Kasumi-1 (cell line): ENCODE results near the gene SCARB1.
"Not testable (repeated sequence)": the region's sequence is repeated elsewhere in the genome, so short reads cannot be mapped to it uniquely, and the experiment has no call there.

Source experiments
- DNase-seq, 2 experiments: peaks; one replicate each; lab custom pipeline; 2025; lab: John Stamatoyannopoulos, UW

Gene SCARB1

DNA sequence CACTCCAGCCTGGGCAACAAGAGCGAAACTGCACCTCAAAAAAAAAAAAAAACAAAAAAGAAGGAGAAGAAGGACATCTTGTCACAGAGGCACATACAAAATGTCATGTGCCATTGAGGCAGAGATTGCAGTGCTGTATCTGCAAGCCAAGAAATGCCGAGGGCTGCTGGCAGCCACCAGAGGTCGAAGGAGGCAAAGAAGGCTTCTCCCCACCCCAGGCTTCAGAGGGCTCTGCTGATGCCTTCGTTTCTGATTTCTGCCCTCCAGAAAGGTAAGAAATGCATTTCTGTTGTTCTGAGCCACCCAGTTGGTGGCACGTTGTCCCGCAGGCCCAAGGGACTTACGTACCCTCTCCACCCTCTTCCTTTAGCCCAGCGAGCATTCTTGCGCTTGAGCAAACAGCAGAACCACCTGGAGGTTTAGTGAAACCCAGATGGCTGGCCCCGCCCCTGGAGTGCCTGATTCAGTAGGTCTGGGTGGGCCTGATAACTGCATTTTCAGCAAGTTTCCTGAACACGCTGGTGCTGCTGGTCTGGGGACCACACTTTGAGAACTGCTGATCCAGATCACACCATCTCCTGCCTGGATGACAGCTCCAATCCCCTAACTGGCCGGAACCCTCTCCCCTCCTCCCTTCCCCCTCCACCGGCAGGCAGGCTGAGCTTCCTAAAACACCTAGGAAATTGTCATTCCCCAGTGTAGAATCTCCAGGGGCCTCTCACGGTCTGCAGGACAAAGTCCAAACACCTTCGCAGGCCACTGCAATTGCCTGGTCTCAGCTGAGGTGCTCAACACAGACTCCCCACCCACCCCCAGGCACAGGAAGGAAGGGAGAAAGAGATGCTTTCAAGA is 21.1 kb upstream of the SCARB1 start:
- DNase-seq, result no peak

DNA sequence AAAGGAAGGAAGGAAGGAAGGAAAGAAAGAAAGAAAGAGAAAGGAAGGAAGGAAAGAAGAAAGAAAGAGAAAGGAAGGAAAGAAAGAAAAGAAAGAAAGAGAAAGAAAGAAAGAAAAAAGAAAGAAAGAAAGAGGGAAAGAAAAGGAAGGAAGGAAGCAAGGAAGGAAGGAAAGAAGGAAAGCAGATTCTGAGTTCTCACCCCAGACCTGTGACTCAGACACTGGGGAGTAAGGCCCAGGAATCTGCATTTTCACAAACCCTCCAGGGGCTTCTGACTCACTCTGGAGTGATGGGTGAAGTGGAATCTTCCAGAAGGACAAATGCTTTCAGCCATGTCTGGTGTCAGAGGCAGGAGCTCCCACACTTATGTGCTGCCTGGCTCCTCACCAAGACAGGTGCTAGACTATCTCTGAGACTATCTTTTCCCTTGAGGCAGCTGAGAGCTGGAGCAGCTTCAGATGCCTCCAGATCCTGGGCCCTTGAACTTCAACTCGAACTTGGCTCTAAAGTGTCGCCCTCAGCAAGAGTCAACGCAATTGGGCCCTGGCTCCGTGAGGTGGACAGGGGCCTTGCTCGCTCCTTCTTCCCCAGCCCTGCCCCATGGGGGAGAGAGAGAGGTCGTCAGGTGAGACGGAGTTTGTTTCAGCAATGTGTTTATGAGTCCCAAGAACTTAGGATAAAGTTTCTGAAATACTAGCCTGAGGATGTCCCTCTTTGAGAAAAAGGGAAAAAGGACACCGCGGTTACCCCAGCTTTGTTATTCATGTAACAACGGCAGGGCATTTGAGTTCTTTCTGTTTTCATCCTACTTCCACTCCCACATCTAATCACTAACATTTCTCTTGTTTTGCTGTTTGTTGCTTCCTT is 19.8 kb upstream of the SCARB1 start:
- DNase-seq, result no peak

DNA sequence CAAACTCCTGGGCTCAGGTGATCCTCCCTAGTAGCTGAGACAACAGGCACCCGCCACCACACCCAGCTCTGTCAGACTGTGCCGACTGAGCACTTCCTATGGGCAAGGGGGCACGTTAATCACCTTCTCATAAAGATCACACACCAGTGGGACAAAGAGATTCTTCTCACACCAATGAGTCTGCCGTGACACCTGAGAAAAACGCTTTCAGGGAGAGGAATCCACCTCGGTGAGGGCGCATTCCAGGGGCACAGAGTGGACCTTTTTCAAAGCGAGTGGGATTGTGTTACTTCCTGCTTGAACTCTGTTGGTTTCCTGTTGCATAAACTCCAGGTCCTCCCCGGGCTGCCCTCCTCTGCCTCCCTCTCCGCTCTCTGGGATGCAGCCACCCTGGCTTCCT is 17.5 kb upstream of the SCARB1 start:
- peak; percentile 40 to 53 for DNase-seq

DNA sequence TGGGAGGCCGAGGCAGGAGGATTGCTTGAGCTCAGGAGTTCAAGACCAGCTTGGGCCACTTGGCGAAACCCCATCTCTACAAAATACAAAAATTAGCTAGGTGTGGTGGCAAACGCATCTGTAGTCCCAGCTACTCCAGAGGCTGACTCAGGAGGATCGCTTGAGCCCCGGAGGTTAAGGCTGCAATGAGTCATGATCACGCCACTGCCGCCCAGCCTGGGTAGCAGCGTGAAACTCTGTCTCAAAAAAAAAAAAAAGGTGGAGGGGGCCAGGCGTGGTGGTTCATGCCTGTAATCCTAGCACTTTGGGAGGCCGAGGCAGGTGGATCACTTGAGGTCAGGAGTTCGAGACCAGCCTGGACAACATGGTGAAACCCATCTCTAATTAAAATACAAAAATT is 16.7 kb upstream of the SCARB1 start:
- not testable (repeated sequence) for DNase-seq

DNA sequence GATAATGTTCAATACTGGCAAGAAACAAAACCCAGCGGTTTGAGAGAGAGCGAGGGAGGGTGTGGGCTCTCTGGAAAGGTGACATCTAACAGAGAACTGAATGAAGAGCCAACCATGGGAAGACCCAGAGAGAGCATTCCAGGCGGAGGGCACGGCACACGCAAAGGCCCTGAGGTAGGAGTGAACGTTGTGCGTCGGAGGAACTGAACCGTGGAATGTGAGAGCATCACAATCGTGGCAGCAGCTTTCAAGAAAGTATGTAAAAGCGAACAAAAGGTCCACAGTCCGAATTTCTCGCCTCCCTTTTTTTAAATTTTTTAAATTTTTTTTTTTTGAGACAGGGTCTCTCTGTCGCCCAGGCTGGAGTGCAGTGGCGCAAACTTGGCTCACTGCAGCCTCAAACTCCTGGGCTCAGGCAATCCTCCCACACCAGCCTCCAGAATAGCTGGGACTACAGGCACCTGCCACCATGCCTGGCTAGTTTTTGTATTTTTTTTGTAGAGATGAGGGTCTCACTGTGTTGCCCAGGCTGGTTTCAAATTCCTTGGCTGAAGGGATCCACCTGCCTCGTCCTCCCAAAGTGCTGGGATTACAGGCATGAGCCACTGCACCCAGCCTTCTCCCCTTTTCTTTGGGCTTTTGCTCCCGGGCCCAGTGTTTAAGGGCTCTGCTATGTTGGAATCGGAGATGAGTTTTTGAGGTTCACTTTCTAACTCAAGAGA is 15.3 kb upstream of the SCARB1 start:
- DNase-seq, result no peak

DNA sequence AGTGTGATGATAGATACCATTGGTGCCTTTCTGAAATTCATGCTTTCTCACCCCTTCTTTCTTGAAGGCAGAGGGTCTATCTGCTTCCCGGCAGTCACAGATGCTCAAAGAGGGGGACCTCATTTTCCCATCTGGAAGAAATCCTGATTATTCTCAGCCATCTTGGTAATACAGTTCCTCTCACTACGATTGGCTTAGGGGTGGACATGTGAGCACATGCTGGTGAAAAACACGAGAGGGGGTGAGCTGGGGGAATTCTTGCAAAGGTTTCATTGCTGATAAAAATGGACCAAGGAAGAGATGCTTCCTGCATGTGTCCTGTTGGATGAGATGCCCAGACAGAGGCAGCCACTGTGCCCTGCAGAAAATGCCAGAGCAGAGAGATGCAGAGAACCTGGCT is 13.8 kb upstream of the SCARB1 start:
- no peak for DNase-seq

DNA sequence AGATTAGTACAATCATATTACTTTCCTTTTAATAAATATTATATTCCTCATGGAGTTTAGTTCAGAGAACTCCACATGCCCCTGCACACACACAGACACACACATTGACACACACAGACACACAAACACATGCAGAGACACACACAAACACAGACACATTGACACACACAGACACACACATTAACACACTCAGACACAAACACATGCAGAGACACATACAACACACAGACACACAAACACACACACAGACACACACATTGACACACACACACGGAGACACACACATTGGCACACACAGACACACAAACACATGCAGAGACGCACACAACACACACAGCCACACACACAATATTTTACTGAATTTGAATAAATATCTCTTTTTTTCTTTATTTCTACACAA is 12.5 kb upstream of the SCARB1 start:
- no peak for DNase-seq

DNA sequence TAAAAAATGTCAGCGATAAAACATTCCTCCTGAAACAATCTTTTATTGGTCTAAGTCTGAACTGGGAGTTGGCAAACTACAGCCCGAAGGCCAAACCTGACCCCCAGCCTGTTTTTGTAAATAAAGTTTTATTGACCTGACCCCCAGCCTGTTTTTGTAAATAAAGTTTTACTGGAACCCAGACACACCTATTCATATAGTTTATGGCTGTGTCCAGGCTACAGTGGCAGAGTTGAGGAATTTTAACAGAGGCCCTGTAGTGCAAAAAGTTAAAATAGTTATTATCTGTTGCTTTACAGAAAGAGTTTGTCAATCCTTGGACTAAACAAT is 12.1 kb upstream of the SCARB1 start:
- DNase-seq, result no peak

DNA sequence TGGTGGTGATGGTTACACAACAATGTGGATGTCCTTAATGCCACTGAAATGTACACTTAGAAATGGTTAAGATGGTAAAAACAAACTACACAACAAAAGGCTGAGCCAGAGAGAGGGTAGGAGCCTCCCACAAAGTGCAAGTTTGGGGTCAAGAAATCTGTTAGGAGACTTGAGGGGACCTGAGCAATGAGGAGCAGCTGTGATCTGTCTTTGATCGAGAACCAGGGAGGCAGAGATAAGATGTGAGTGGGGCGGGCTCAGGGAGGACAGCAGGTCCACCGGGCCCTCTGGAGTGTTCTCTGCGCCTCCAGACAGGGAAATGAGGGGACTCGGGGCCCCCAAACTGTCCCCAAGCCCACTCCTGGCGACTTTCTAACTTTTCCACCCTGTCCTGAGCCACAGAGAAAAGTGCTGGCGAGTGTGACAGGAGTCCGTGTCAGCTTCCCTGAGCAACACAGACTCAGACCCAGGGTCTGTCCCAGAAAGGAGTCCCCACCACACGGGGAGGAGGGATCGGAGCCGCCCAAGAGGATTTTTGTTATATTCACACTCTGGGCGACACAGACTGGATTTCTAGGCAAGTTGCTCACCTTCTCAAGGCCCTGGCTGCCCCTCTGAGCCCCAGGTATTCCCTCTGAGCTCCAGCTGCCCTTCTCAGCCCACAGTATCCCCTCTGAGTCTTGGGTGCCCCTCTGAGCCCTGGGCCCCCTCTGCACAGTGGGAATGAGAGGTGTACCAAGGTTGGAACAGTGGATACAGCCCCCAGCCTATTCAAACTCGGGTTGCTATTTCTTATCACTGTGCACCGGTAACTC is 11.5 kb upstream of the SCARB1 start:
- no peak for DNase-seq

DNA sequence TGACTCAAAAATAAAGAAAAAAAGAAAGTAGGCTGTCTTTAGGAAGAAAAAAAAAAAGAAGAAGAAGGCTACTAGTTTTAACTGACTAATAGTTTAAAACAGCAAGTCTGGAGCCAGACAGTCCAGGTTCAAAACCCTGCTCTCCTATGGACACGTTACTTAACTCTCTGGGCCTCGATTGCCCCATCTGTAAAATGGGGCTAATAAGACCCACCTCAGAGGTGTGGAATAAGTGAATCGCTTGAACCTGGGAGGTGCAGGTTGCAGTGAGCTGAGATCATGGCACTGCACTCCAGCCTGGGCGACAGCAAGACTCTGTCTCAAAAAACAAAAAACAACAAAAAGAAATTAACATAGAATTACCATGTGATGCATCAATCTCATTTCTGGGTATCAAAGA is 10.5 kb upstream of the SCARB1 start:
- DNase-seq, result no peak

DNA sequence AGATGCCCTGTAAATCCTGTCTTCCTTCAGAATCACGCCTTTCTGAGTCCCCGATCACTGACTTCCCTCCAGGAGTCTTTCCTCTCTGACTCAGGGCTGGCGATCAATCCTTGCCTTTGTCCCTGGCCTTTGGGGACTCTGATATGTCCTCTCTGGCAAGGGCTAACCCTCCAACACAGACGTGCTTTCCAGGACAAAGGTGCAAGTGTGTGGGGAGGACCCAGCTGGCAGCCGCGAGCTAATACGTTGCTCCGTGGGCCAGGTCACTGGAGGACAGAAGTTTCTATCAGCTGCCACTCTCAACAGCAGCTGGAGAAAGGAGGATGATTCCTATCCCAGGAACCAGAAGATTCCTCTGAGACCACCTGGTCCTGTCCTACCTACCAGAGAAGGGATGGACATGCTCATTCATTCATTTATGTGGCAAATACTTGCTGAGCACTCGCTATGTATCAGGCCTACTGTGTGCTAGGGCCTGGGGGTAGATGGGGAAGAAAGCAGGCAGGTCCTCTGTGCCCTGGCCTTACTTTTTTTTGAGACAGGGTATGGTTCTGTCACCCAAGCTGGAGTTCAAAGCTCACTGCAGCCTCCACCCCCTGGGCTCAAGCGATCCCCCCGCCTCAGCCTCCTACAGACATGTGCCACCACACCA is 8.5 kb upstream of the SCARB1 start:
- DNase-seq, result no peak

DNA sequence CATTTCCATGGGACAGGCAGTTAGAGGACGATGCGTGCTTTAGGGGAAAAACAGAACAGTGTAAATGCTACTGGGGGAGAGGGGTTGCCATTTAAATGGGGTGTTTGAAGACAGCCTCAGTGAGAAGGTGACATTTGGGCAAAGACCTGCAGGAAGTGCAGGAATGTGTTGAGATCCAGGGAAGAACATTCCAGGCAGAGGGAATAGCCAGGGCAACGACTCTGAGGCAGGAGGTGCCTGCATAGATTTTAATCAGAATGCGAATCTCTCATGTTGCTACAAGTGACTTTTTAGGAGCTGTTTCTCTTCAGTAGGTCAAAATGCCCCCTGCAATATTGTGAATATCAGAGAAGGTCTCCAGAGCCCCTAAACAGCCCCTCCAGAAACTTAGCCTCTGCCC is 7.6 kb upstream of the SCARB1 start:
- no peak for DNase-seq

DNA sequence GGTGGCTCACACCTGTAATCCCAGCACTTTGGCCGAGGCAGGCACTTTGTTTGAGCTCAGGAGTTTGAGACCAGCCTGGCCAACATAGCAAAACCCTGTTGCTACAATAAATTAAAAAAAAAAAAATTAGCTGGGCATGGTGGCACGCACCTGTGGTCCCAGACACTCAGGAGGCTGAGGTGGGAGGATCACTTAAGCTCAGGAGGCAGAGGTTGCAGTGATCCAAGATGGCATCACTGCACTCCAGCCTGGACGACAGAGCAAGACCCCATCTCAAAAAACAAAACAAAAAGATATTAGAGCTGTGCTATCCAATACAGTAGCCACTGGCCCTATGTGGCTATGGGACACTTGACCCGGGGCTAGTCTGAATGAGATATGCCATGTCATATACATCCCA is 6.9 kb upstream of the SCARB1 start:
- no peak for DNase-seq

DNA sequence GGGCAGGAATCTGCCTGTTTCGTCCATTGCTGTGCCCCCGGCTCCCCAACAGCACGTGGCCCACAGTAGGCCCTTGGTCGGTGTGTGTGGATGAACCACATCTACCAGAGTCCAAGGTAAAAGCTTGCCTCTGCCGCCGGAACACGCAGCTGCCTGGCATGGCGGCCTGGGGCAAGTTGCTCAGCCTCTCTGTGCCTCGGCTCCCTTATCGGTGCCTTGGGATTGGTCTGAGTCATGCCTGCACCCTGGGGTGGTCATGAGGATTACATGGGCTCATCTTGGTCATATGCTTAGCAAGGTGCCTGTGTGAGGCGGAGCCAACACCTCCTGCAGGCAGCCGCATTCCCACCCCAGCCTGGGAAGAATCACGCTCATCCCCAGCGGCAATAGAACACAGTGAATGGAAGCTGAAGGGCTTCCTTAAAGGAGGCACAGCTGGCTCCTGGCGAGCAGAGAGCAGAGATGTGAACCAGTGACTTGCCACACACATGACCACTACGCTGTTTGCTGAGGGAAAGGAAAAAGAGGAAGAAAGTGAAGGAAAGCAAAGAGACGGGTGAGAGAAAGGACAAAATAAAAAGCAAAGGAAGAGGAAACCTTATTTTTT is 5.5 kb upstream of the SCARB1 start:
- DNase-seq, result peak; percentile 84 to 89

DNA sequence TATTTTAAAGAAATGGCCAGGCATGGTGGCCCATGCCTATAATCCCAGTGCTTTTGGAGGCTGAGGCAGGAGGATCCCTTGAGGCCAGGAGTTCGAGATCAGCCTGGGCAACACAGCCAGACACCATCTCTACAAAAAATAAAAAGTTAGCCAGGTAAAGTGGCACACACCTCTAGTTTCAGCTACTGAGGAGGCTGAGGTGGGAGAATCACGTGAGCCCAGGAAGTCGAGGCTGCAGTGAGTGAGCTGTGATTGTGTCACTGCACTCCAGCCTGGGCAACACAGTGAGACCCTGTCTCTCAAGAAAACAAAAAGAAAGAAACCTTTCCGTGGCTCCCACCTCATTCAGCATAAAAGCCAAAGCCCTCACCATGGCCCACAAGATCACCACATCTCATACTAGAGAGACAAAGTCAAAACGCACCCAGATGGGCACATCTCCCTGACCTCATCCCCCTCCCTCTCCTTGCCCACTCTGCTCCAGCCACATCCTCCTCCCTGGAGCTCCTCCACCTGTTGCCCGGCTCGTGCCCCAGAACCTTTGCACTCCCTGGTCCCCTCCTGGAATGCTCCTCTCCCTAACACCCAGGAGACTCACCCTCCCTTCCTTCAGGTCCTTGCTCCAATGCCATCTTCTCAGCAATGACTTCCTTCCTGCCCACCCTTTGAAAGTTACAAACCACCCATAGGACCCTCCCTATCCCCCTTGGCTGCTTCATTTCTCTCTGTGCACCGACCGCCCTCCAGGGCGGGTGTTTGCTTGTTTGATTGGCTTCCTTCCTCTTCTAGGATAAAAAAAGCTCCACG is 4.8 kb upstream of the SCARB1 start:
- peak; percentile 65 to 70 for DNase-seq

DNA sequence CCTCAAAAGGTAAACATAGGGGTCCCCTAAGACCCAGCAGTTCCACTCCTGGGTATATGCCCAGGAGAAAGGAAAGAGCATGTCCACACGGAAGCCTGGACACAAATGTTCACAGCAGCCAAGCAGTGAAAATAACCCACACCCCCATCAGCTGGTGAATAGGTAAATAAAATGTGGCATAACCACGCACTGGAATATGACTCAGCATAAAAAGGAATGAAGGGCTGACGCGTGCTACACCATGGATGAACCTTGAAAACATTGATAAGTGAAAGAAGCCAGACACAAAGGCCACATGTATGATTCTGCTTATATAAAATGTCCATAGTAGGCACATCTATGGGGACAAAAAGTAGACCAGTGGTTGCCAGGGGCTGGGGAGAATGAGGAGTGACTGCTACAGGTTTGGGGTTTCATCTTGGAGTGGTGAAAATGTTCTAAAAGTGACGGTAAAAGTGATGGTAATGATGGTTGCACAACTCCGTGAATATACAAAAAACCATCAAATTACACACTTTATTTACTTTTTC is 3.8 kb upstream of the SCARB1 start:
- DNase-seq, result no peak

DNA sequence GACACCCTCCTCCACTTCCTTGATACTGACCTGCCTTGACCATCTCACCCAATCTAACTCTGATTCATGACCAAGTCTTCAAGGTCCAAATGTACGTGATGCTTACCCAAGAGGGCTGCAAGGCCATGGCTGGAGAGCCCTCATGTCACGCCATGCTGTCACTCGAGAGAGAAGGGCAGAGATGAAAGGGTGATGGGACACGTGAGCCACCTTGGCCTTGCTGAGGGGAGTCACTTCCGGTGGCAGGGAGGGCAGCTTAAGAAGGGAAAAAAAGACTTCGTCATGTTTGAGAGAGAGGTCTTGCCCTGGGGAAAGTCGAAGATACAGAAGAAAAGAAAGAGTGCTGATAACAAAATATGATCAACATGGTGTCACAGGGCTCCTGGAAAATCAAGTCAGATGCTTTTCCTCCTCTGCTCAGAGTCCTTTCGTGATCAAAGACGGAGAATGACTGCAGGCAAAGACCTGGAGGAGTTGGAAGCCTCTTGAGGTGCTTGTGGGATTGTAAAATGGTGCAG is 3.3 kb upstream of the SCARB1 start:
- no peak for DNase-seq

DNA sequence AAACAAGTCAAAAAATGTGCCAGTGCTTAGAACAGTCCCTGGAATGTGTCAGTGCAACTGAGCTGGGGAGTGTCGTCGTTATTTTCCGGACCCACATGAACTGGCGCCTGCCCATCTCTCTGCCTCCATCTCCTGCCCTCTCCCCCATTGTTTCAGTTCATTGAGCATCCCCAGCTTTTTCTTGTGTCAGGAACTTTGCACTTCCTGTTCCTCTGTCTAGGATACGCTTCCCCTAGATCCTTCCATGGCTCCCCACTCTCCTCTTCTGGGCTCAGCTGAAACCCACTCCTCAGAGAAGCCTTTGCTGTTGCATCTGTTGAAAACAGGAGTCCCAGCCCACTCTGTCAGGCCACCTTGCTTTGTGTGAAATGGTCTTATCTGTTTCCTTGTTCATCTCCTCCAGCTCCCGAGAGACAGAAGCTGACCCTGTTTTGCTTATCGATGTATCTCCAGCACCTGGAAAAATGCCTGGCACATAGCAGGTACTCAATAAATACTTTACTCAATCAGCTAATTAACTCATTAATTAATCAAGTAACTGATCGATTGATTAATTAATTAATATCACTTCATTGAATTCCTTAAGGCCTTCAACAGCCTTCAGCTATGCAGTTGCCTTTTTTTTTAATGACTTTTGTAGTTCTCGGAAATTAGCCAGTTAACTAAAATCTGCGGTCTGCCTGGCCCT is 2.7 kb upstream of the SCARB1 start:
- DNase-seq, result no peak

DNA sequence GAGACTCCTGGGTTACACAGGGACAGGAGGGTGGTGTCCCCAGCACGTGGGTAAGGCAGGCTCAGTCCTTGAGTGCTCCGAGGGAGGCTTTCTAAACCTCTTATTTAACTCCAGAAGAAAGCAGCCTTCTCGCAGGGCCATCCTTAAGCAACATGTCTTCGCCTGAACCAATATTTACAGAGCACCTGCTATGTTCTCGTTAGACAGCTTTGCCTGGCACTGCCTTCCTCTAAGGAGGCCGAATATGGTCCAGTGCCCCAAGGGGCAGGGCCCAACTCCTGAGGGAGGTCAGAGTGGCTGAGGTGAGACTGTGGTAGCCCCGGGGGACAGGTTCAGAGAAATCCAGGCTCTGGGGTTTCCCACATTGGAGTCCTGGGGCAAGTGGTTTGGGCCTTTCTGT is 2.1 kb upstream of the SCARB1 start:
- no peak for DNase-seq
